ENCODE results near the gene KIF25.

Gene KIF25

GRCh38 chr6:168005796-168006195 is 8.3 kb downstream of the KIF25 start:
- TF ChIP-seq CTCF (conservative IDR thresholded peaks at IDR 0.05) = no peak
- no peak overlapping the region for H3K27ac ChIP-seq

GRCh38 chr6:168007592-168008338 is 10.3 kb downstream of the KIF25 start:
- no peak for TF ChIP-seq CTCF (conservative IDR thresholded peaks at IDR 0.05)
- no peak overlapping the region for H3K27ac ChIP-seq

- no peak overlapping the region for H3K27ac ChIP-seq
- no peak for TF ChIP-seq CTCF (conservative IDR thresholded peaks at IDR 0.05)
These were observed 11.9 kb downstream of the KIF25 start for GRCh38 chr6:168009331-168009730.

- H3K27ac ChIP-seq = no peak overlapping the region
- TF ChIP-seq CTCF (conservative IDR thresholded peaks at IDR 0.05) = no peak
These were observed 13.8 kb downstream of the KIF25 start for GRCh38 chr6:168011291-168011690.

GRCh38 chr6:168012431-168013249 is 15.2 kb downstream of the KIF25 start:
- no peak overlapping the region for H3K27ac ChIP-seq
- no peak for TF ChIP-seq CTCF (conservative IDR thresholded peaks at IDR 0.05)

- no peak overlapping the region for H3K27ac ChIP-seq
- TF ChIP-seq CTCF (conservative IDR thresholded peaks at IDR 0.05) = no peak
These were observed 15.9 kb downstream of the KIF25 start for GRCh38 chr6:168013250-168013915.

- no peak overlapping the region for H3K27ac ChIP-seq
- no peak for TF ChIP-seq CTCF (conservative IDR thresholded peaks at IDR 0.05)
These were observed 17.0 kb downstream of the KIF25 start for GRCh38 chr6:168014428-168014827.

All from VCaP (cell line).